Mucosa of descending colon (tissue), 3 donors: Measurements from ENCODE around the gene CAPZB. TPM values are rescaled to one million over a fixed set of nuclear protein-coding genes. Genes with fewer than 3 reads are reported as not detected.

ENCODE experiments used
- ATAC-seq: fragments of 200-7000 bp; cut with Tn5 transposase; one replicate; pipeline ENCODE4 v1.9.1; 2020; ENCODE audit warnings: mild to moderate bottlenecking, moderate library complexity
- DNase-seq, 3 donors: peaks; one replicate each; pipeline ENCODE4 v3.0.0-alpha.2; 2020
- H3K36me3 ChIP-seq: fragments of 200-600 bp; one replicate; pipeline ENCODE4 v1.8.0; 2021; ENCODE audit warnings: low read depth, mild to moderate bottlenecking
- H3K4me1 ChIP-seq: fragments of 200-600 bp; one replicate; pipeline ENCODE4 v1.8.0; 2021; ENCODE audit warnings: low read depth, mild to moderate bottlenecking
- H3K4me3 ChIP-seq: fragments of 200-600 bp; one replicate; pipeline ENCODE4 v1.8.0; 2021; ENCODE audit warnings: mild to moderate bottlenecking
- H3K9me3 ChIP-seq: fragments of 200-600 bp; one replicate; pipeline ENCODE4 v1.8.0; 2021; ENCODE audit warnings: mild to moderate bottlenecking
- intact Hi-C, 2 donors: fragments of 100-400 bp; cut with DNase I in 1 of 2; cut with micrococcal nuclease in 1 of 2; formaldehyde crosslinking; loops; one replicate each; pipeline versions ENCODE4 v1.11.0 to v1.11.1; 2022; cut with DNase I, micrococcal nuclease
- total RNA-seq, 3 donors: library from RNA; stranded (reverse); fragmentation: NEBNext Ultra II Directional in 2 of 3; extraction: Animal tissue kit (Norgen Biotek cat#: 25700) in 2 of 3; gene quantifications; one replicate each; pipeline versions ENCODE4 v1.2.1 to v1.2.4, GENCODE V29; 2021 to 2023
- TF ChIP-seq, protein P1 (sequence below): fragments of 200-600 bp; IDR thresholded peaks from one replicate; pipeline ENCODE4 v1.8.0; 2022; ENCODE audit warnings: antibody characterized with exemption, mild to moderate bottlenecking
- donor health status: DM: no; HTN: no; CAD: no; lungs with moderate emphysema.
- donor health status: DM: no; HTN: no; CAD: no.
- donor health status: DM: no; HTN: yes; CAD: no.

The CAPZB gene
- total RNA-seq, 3 donors from 2014 or later = 346 to 393 (median 381) TPM

DNA sequence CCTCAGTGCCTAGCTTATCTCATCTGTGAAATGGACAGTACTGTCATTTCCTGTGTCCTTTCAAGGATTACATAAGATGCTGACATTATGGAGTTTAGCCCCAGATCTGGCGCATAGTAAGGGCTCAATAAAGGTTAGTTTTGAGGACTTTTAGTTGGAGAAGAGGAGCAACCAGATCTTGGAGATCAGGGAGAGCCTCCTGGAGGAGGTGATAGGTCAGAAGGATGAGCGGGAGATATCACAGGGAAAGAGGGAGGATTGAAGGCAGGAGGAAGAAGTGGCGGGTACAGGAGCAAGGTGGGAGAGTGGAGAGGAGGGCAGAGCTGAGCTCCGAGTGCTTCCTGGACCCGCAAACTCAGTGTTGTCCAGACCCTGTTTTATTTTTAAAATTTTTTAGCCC, 155.7 kb downstream of the CAPZB start:
- no peak for ATAC-seq
- no peak for DNase-seq
- no peaks in the 10 kb centered on the region for H3K4me1 ChIP-seq
- TF ChIP-seq, protein P1, sequence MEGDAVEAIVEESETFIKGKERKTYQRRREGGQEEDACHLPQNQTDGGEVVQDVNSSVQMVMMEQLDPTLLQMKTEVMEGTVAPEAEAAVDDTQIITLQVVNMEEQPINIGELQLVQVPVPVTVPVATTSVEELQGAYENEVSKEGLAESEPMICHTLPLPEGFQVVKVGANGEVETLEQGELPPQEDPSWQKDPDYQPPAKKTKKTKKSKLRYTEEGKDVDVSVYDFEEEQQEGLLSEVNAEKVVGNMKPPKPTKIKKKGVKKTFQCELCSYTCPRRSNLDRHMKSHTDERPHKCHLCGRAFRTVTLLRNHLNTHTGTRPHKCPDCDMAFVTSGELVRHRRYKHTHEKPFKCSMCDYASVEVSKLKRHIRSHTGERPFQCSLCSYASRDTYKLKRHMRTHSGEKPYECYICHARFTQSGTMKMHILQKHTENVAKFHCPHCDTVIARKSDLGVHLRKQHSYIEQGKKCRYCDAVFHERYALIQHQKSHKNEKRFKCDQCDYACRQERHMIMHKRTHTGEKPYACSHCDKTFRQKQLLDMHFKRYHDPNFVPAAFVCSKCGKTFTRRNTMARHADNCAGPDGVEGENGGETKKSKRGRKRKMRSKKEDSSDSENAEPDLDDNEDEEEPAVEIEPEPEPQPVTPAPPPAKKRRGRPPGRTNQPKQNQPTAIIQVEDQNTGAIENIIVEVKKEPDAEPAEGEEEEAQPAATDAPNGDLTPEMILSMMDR = no peak
- H3K36me3 ChIP-seq = no peaks in the 10 kb centered on the region
- H3K4me3 ChIP-seq = no peak overlapping the region
- intact Hi-C loops = no loop called here
- no peaks in the 10 kb centered on the region for H3K9me3 ChIP-seq

DNA sequence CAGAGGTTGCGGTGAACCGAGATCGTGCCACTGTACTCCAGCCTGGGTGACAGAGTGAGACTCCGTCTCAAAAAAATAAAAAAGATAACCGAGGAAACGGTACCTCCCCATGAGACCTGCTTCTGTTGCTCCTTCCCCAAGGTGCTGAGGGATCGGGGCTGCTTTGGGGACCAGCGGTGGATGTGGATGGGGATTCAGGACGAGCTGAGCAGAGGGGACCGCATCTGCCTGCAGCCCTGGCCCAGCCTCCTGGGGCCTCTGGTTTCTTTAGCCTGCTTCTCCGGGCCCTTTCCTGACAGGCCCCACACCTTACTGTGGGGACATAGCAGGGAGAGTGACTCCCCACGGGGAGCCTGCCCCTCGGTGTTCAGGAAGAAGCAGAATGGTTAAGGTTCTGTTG, 156.2 kb downstream of the CAPZB start:
- intact Hi-C loops = no loop called here
- no peak overlapping the region for H3K4me3 ChIP-seq
- TF ChIP-seq, protein P1 = no peak
- ATAC-seq (no peak), DNase-seq (no peak)
- H3K9me3 ChIP-seq = no peaks in the 10 kb centered on the region
- no peaks in the 10 kb centered on the region for H3K4me1 ChIP-seq
- no peaks in the 10 kb centered on the region for H3K36me3 ChIP-seq

DNA sequence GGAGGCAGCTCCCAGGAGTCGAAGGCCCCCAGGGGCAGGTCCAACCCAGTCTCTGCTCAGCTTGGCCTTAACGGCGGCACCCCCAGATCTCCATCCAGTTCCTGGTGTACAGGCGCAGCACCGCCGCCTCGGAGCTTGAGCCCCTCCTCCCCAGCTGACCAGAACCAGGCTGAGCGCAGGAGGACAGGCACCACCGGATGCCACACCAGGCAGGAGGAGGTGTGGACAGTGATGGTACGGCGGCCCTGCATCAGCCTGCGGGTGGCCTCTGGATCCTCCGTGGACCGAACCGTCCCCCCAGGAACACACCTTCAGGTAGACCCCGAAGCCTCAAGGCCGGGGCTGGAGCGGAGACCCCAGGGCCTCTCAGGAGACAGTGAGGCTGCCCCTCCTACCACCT, 156.9 kb downstream of the CAPZB start:
- TF ChIP-seq, protein P1 = no peak
- Histone ChIP-seq H3K36me3 (no peaks in the 10 kb centered on the region), H3K4me1 (no peaks in the 10 kb centered on the region), H3K4me3 (no peak overlapping the region), H3K9me3 (no peaks in the 10 kb centered on the region)
- ATAC-seq = no peak
- DNase-seq = no peak
- intact Hi-C loops = no loop called here

DNA sequence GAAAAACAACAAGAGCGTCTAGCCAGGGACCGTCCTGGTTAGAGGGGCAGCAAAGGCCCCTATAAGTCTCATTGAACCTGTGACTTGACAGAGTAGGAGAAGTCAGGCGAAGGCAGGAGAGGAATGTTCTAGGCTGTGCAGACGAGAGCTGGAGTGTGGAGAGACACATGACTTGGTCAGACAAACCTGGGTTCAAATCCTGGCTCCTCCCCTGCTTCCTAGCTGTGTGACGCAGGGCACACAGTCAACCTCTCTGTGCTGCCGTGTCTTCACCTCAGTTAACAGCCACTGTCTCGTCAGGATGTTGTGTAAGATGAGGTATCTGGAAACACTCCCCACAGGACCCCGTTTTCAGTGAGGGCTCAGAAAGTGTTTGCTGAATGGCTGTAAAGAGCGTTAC, 157.6 kb downstream of the CAPZB start:
- no peaks in the 10 kb centered on the region for H3K36me3 ChIP-seq
- TF ChIP-seq, protein P1 = no peak
- H3K4me3 ChIP-seq = no peak overlapping the region
- ATAC-seq (no peak), DNase-seq (no peak)
- no peaks in the 10 kb centered on the region for H3K9me3 ChIP-seq
- intact Hi-C loops = no loop called here
- H3K4me1 ChIP-seq = no peaks in the 10 kb centered on the region

DNA sequence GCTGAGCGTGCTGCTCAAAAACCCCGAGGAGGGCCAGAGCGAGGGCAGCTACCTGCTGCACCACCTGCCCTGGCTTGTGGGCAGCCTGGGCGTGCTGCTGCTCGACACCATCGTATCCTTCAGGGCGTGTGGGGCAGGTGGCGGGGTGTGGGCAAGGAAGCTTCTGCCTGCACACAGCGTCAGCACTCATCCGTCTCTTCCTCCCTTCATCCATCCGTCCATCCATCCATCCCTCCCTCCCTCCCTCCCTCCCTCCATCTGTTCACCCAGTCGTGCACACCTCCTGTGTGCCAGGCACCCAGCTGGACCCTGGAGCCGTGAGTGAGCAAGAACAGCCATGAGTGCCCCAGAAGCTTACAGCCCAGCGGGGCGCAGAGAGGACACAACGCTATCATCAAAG, 158.0 kb downstream of the CAPZB start:
- no peaks in the 10 kb centered on the region for H3K9me3 ChIP-seq
- intact Hi-C loops = no loop called here
- ATAC-seq (no peak), DNase-seq (no peak)
- no peak overlapping the region for H3K4me3 ChIP-seq
- no peaks in the 10 kb centered on the region for H3K4me1 ChIP-seq
- TF ChIP-seq, protein P1 = no peak
- H3K36me3 ChIP-seq = no peaks in the 10 kb centered on the region

DNA sequence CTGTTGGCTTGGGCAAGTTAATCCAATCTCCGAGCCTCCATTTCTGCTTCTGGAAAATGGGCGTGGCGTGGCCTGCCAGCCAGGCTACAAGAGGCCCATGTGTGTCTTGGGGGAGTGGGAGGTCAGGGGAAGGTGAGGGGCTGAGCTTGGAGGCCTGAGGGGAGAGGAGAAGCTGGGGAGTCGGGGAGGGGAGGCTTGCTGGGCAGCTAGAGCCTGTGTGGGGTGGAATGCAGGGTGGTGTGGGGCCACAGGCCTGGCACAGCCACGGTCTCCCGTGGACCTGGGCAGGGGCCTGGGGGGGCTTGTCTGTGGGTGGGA, 158.6 kb downstream of the CAPZB start:
- TF ChIP-seq, protein P1 = no peak

More for the DNA sequence above, 158.6 kb downstream of the CAPZB start:
- H3K4me3 ChIP-seq = no peak overlapping the region
- no peaks in the 10 kb centered on the region for H3K36me3 ChIP-seq
- DNase-seq = no peak
- no peaks in the 10 kb centered on the region for H3K4me1 ChIP-seq
- intact Hi-C loops = no loop called here
- H3K9me3 ChIP-seq = no peaks in the 10 kb centered on the region
- ATAC-seq = no peak
